Testis (tissue), 2 donors: ENCODE results near the gene TENT5C.

Experiments
- POLR2A ChIP-seq: fragments of 450-650 bp; IDR thresholded peaks from one replicate; pipeline ENCODE4 v1.6.1; 2017; ENCODE audit warnings: antibody characterized with exemption, mild to moderate bottlenecking, moderate library complexity
- TF ChIP-seq, protein P1 (sequence below), 3 experiments: fragments of 450-650 bp in 2 of 3; fragments of 200-600 bp in 1 of 3; sonication (generic) in 1 of 3; IDR thresholded peaks; one replicate each; pipeline ENCODE4 v1.5.1; 2016 to 2019; ENCODE audit warnings: antibody characterized with exemption in 3 of 3, mild to moderate bottlenecking in 2 of 3, moderate library complexity in 1 of 3

DNA sequence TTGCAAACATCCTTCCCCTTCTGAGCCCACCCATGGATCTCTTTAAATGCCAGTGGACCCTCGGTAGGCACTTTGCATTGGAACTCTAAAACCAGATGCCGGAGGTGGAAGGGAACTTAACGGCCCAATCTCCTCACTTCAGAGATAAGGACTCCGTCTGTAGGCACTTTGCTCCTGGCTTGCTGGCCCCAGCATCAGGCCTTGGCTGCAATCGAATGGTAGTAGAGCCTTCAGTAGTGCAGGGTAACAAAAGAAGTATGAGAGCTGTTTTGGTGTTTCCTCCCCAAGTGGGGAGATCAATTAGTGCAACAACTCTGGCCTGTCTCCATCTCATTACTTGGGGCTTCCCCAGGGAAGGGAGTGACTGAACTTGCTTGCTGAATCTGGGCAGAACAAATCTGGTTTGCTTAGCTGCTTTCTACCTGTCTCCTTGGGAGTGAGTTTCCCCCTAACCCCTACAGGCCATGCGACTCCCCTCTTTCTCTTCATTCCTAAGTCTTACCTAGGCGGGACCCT lies 70.8 kb downstream of the TENT5C start:
- TF ChIP-seq, protein P1, sequence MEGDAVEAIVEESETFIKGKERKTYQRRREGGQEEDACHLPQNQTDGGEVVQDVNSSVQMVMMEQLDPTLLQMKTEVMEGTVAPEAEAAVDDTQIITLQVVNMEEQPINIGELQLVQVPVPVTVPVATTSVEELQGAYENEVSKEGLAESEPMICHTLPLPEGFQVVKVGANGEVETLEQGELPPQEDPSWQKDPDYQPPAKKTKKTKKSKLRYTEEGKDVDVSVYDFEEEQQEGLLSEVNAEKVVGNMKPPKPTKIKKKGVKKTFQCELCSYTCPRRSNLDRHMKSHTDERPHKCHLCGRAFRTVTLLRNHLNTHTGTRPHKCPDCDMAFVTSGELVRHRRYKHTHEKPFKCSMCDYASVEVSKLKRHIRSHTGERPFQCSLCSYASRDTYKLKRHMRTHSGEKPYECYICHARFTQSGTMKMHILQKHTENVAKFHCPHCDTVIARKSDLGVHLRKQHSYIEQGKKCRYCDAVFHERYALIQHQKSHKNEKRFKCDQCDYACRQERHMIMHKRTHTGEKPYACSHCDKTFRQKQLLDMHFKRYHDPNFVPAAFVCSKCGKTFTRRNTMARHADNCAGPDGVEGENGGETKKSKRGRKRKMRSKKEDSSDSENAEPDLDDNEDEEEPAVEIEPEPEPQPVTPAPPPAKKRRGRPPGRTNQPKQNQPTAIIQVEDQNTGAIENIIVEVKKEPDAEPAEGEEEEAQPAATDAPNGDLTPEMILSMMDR (IDR thresholded peaks at IDR 0.05), result no peak
- TF ChIP-seq POLR2A, result no peak
